Stimulated activated CD4-positive, alpha-beta T cell treated with anti-CD3 and anti-CD28 coated beads, TNF-alpha, amount 100 ng/mL, for 4 hours (primary cell): ENCODE data around the gene UAP1L1.

Experiments
- DNase-seq, 3 experiments: peaks; one replicate each; pipeline ENCODE4 v3.0.0-alpha.2; 2020; ENCODE audit warnings: low read depth in 3 of 3

Gene UAP1L1

DNA sequence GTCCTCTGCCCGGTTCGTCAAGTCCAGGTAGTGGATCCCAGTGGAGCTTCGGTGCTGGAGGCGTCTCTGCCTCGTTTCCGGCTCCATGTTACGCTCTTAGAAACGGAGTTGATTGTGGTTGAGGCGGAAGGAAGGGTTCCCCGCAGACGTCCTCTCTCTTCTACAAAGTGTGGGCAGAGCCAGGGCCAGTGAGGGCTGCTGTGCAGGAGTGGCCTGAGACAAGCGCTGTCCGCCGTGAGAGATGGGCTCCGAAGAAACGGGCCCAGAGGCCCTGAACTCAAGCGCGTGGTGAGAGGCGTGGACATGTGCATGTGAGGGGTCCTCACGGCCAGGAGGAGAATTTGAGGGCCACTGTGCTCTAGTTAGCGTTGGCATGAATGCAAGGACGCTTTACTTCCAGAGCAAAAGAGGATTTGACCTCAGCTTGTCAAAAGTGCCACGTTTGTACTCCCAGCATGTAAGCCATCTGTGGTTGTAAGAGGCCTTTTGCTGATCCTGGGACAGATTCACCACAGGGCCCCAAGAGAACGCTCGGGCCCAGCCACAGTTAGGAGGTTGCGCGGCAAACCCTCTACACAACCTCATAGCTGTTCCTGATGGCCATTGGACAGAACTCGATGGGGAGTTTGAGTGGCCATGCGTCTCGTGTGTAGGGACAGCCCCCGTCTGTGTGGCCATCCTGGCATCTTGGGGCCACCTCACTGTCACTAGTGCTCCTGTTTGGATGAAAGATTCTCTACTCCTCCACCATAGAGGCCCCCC lies 19.6 kb downstream of the UAP1L1 start:
- DNase-seq, result no peak

DNA sequence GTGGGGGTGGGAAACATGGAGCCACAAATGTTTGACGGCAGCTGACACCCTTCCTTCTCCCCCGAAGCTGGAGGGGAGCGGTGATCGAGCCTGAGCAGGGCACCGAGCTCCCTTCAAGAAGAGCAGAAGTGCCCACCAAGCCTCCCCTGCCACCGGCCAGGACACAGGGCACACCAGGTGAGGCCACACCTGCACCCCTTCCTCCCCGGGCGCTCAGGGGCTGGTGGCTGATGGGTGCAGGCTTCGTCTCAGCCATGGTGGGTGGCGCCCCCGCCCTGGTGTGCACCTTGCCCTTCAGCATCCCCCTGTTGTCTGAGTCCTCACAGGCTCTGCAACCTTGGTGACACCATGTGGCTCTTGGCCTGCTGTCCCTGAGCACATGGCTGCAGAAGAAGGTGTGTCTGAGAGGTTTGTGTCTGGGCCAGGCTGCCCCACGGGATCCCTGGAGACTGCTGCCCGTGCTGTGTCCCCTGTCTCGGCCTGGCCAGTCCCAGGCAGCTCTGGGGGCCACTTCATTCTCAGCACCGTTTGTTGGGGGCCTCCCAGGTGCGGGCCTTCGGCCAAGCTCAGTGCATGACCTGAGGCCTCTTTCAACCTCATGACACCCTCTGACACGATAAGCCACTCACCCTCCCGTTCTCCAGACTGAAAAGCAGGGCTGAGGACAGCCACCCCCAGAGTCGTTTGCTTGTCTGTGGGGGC lies 20.6 kb downstream of the UAP1L1 start:
- no peak for DNase-seq

DNA sequence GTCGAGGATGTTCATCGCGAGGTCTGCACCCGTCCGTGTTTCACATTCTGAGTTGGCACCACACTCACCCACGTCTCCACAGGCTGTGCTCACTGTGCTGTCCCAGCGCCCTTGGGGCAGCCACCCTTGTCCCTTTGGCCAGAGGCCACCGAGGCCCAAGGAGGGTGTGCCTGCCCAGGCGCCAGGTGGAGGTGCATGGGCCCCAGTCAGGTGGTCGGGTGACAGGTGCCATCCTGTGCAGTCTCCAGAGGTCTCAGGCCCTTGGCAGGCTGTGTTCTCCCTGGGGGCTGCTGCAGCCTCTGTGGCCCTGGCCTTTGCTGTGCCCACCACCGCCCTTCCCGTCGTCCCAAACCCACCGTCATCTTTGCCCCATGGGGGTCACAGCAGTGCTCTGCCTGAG lies 21.9 kb downstream of the UAP1L1 start:
- no peak for DNase-seq

DNA sequence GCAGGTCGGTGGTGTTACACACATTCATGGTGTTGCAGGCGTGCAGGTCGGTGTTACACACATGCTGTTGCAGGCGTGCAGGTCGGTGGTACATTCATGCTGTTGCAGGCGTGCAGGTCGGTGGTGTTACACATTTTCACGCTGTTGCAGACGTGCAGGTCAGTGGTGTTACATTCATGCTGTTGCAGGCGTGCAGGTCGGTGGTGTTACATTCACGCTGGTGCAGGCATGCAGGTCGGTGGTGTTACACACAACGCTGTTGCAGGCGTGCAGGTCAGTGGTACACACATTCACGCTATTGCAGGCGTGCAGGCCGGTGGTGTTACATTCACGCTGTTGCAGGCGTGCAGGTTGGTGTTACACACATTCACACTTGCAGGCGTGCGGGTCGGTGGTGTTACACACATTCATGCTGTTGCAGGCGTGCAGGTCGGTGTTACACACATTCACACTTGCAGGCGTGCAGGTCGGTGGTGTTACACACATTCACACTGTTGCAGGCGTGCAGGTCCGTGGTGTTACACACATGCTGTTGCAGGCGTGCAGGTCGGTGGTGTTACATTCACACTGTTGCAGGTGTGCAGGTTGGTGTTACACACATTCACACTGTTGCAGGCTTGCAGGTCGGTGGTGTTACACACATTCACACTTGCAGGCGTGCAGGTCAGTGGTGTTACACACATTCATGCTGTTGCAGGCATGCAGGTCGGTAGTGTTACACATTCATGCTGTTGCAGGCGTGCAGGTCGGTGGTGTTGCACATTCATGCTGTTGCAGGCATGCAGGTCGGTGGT lies 26.1 kb downstream of the UAP1L1 start:
- DNase-seq, result no peak

DNA sequence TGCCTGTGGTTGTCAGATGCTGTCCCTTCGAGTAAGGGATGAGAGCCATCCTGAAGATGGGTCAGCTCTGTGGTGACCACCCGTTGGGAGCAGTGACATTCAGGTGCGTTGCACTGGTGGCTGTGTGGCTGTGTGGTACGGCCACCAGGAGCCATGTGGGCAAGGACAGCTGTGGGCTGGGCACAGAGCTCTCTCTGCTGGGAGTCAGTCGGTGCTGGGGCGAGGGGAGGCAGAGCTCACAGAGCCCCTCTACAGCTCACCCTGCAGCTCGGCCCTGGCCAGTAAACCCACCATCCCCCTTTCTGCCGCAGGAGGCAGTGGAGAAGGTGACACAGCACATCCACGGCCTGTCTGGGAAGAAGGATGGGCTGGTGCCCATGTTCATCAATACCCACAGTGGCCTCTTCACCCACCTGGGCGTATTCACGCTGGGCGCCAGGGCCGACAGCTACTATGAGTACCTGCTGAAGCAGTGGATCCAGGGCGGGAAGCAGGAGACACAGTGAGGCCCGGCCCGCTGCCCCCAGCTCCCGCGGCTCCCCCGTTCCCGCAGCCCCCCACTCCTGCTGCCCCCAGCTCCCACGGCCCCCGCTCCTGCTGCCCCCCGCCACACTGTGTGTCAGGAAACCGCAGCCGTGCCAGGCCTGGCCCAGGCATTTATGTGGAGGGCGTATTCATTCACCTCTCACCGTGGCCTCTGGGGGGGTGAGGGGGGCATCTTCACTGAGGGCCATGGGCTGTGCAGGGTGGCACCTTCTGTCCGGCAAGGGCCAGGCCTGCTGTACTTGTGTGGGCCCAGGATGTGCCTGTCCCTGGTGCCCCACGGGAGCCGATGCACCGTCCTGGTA lies 28.7 kb downstream of the UAP1L1 start:
- no peak for DNase-seq

DNA sequence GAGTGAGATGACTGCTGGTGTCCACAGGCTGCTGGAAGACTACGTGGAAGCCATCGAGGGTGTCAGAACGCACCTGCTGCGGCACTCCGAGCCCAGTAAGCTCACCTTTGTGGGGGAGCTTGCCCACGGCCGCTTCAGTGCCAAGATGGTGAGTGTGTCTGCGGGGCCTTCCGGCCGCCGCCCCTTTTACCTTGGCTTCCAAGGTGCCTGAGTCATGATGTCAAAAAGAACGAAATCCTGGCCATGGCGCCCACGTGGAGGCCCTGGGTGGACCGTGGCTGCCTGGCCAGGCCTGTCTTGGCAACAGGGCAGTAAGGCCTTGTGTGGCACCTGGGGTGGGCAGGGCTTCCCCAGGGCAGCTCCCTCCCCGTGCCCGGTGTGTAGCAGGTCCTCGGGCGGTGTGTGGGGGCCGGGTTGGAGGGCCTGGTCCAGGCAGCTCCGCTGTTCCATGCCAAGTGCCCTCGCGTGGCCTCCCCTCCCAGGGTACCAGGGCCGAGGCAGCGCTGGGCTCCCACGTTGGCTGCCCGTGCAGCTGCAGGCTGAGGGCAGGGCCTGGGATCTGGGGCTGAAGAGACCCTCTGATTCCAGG lies 29.4 kb downstream of the UAP1L1 start:
- DNase-seq, result no peak

DNA sequence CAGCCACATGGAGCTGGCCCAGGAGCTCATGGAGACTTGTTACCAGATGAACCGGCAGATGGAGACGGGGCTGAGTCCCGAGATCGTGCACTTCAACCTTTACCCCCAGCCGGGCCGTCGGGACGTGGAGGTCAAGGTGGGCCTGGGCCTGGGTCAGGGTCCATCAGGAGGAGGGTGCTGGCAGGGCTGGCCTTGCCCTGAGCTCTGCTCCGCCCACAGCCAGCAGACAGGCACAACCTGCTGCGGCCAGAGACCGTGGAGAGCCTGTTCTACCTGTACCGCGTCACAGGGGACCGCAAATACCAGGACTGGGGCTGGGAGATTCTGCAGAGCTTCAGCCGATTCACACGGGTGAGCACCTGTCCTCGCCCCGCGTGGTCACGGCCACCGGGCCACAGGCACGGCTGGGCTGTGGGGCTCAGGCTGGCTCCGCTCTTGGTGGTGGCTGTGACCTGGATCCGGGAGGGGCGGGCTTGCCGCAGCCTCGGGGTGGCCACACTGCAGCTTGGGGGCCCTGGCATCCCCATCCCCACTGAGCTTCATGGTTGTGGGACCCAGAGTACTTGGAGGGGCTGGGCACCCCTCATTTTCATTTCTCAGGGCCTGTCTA lies 30.1 kb downstream of the UAP1L1 start:
- DNase-seq, result no peak

DNA sequence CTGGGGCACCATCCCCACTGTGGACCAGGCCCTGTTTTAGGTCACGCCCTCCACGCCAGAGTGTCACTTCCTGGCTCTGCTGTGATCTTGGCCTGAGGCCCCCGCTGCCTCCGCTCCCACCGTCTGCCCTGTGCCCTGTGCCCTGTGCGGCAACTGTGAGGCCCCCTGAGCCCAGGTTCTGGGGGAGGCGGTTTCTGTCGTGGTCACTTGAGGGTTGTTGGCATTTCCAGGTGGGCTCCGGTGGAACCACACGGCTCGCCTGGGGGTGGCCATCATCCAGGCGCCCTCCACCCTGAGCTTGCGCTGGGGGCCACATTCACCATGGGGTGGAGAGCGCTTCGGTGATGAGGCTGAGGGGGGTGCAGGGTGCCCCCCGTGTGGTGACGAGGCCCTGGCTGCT lies 30.7 kb downstream of the UAP1L1 start:
- no peak for DNase-seq

DNA sequence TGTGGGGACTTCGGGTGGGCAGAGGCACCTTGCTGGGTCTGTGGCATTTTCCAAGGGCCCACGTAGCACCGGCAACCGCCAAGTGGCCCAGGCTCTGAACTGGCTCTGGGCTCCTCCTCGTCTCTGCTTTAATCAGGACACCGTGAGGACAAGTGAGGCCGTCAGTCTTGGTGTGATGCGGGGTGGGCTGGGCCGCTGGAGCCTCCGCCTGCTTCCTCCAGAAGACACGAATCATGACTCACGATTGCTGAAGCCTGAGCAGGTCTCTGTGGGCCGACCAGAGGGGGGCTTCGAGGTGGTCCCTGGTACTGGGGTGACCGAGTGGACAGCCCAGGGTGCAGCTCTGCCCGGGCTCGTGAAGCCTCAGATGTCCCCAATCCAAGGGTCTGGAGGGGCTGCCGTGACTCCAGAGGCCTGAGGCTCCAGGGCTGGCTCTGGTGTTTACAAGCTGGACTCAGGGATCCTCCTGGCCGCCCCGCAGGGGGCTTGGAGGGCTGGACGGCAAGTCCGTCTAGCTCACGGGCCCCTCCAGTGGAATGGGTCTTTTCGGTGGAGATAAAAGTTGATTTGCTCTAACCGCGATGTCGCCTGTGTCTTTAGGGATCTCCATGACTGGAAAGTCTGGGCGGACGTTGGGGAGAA lies 31.4 kb downstream of the UAP1L1 start:
- DNase-seq, result no peak

DNA sequence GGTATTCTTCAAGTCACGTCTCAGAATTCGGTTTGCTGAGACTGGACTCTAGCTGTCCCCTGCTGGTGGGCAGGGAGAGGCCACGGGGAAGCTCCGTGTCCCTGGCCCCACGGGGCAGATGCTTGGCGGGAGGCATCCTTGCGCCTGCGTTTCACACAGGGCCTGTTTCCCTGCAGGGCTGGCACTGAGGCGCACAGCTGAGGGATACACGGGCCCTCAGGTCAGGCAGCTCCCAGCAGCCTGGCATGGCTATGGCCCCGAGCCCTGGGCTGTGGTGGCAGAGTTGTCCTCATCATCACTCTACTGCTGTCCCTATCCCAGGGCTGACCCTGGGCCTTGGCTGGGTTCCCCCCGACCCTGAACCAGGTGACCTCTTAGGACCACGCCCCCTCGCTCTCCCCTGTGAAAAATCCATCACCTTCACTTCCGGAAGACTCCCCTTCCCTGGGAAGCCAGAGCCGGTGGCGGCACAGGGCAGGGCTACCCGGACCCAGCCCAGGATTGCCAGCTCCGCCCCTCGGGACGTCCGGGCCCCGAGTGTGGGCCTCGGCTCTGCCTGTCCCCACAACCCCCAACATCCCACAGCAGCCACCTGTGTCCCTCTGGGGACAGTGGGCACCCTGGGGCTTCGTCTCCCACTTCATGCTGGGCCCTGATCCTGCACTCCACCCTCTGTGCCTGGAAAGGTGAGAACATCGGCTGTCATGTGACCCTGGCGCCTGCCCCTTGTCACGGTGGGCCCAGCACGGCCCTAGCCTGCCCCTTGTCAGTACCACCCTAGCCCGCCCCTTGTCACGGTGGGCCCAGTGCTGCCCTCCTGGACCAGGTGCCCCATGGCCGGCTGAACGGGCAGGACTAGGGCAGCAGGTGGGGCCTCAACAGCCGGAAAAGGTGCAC lies 32.2 kb downstream of the UAP1L1 start:
- DNase-seq, result no peak

DNA sequence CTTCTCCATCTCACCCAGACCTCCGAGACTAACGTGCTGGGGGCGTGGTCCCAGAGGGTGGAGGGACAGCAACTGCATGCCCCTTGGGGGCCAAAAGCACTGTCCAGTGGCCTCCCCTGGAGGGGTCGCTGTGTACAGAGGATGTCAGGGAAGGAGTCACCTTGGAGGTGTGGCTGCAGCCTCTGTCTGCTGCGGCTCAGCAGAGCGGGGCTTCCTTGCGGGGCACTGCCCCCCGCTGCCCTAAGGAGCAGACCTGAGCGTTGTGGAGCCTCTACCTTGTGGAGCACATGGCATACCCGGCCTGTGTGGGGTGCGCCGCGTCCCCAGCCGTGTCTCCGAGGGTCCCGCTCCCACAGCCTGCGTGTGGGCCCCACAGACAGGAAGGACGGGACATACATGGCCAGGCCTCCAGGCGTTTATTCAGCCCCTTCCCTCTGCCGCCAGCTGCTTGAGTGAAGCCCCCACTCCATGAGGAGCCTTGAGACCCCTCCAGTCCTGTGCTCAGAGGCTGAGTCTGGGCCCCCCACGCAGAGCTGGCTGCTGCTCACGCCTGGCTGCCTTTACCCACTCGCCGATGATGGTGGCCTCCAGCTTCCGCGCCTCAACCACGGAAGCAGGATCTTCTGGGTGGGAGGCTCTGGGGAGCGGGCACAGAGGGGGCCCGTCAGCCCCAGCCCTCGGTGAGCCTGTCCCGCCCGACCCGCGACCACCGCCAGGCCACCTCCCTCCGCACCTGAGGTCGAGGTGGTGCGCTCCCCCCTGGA lies 33.0 kb downstream of the UAP1L1 start:
- no peak for DNase-seq

DNA sequence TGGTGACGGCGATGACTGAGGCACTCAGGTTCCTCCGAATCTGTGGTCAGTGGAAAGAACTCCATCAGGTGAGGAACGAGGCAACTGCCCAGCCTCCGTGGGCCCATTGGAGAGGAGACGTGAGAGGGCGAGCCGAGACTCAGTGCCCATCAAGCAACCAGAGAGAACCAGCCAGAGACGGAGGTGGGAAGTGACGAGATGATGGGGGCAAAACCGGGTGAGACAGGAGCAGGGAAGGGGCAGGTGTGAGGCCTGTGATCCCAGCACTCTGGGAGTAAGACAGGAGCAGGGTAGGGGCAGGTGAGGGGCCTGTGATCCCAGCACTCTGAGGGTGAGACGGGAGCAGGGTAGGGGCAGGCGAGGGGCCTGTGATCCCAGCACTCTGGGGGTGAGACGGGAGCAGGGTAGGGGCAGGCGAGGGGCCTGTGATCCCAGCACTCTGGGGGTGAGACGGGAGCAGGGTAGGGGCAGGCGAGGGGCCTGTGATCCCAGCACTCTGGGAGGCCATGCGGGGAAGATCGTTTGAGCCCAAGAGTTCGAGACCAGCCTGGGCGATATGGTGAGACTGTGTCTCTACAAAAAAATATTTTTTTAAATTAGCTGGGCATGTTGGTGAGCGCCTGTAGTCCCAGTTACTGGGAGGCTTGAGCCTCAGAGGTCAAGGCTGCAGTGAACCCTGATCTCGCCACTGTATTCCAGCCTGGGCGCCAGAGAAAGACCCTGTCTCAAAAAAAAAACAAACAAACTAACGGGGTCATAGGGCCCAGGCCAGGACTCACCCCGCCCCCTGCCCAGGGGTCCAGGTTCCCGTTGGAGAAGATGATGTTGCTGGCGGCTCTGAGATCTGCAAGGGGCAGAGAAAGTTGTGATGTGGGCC lies 33.8 kb downstream of the UAP1L1 start:
- no peak for DNase-seq

DNA sequence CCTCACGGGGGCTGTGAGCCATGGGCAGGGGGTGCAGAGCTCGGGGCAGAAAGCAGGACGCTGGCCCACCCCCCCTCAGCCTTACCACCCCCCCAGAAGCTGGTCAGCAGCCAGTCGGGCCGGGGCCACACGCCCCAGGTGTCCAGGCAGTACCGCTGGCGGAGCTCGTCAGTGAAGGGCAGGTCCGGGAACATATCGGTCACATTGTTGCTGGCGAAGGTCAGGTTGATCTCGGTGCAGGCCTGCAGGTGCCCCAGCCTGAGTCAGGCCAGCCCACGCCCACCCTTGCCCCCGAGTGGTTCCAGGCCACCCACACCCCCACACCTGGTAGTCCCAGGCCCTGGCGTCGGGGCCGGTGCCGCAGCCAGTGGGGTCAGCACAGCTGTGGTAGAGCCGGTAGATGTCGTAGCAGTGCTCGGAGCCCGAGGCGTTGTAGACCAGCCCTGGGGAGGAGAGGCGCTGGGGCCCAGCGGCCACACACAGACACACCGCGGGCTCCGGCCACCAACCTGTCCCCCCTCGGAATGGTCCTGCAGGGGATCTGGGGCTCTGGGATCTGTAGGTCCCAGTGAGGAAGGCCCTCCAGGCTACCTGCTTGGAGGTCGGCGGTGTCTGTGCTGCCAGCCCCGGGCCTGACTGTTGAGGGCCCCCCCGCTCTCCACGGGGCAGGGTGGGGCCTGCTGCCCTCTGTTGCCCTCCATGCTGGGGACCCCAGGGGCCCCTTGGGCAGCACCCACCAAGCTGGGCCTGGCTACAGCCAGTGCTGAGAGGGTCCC lies 34.7 kb downstream of the UAP1L1 start:
- no peak for DNase-seq

DNA sequence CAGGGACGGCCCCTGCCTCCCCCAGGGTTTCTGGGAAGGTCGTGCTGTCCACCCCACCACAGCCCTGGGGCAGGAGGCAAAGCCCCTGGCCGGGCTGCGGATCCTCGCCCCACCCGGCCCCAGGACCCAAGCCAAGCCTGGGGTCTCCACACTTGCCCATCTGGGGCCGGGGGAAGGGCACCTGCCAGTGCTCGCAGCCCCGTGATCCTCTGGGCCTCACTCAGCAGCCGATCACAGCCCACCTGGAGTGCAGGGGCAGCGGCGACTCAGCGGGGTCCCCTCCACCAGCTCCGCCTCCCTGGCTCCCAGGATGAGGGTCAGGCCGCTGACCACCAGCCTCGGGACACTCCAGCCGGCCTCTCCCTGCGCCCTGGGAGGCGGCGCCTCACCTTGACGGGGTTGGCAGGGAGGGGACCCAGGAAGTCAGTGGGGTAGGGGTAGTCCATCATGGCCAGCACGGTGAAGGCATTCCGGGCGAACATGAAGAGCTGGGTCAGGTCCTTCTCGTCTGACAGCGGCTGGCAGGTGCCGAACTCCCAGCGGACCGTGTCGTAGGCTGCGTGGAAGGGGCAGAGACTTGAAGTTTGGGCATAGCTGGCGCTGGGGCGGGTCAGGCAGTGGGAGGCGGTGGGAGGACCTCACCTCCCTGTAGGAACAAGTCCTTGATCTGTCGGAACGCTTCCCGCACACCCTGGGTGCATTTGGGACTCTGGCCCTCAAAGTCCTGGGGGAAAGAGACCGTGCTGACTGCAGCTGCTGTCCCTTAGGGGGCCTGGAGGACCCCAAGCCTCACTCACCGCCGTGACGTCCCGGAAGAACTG lies 35.5 kb downstream of the UAP1L1 start:
- DNase-seq, result no peak

DNA sequence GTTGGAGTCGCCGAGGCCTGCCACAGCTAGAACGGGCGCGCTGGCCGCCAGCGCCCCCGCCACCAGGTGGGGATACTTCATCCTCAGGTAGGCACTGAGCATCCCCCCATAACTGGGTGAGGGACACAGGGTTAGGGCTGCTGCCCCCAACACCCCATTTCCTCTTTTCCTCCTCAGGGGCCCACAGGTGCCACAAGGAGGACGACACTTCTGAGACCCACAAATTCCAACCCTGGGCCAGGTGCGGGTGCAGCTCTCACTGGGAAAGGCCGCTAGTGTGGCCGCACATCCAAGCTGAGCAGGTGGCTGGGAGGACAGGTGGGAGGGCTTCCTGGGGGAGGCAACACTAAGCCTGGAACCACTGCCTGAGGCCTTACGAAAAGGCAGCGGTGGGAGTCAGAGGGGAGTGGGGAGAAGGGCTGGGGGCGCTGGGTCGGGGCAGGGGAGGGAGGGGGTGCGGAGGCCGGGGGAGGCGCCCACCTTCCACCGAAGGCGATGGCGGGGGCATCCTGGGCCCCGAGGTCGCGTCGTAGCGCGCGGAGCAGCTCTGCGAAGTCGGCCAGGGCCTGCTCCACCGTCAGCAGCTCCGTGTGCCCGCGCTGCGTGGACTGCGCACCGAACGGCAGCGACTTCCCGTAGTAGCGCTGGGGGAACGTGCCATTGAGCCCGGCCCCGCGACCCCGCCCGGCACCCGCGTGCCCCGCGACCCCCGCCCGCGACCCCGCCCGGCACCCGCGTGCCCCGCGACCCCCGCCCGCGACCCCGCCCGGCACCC lies 36.3 kb downstream of the UAP1L1 start:
- DNase-seq, result no peak
